Muscle of leg (tissue), 11 donors: ENCODE measurements around the gene ADGRD1. TPM values are rescaled to one million over a fixed set of nuclear protein-coding genes. Genes with fewer than 3 reads are reported as not detected.

Experiments
- DNase-seq: peaks from one replicate; pipeline ENCODE4 v3.0.0; 2013
- H3K27ac ChIP-seq: one replicate; pipeline ENCODE4 v1.5.1; 2013; ENCODE audit warnings: mild to moderate bottlenecking, low read length, control low read depth
- H3K27me3 ChIP-seq: one replicate; pipeline ENCODE4 v1.6.1; 2013; ENCODE audit warnings: low read length; ENCODE audit not compliant: control insufficient read depth, insufficient read depth
- H3K36me3 ChIP-seq: one replicate; pipeline ENCODE4 v1.6.1; 2013; ENCODE audit warnings: low read length; ENCODE audit not compliant: control insufficient read depth, insufficient read depth
- H3K4me1 ChIP-seq: one replicate; pipeline ENCODE4 v1.6.1; 2013; ENCODE audit warnings: low read length; ENCODE audit not compliant: control insufficient read depth, insufficient read depth
- H3K4me3 ChIP-seq: one replicate; pipeline ENCODE4 v1.5.1; 2013; ENCODE audit warnings: low read length, control low read depth
- H3K9me3 ChIP-seq: replicated peaks from 2 replicates; pipeline ENCODE4 v1.6.1; 2013; ENCODE audit warnings: low read depth, low read length; ENCODE audit not compliant: control insufficient read depth
- WGBS: methylation state at CpG from one replicate; pipeline ENCODE4 v1.1.5; 2013; ENCODE audit warnings: missing lambda C conversion rate; ENCODE audit not compliant: insufficient coverage; 5-methylcytosine and 5-hydroxymethylcytosine counted together
- polyA plus RNA-seq, 8 donors: library from polyadenylated mRNA; unstranded; fragments of 120-200 nt; gene quantifications; one replicate each; pipeline versions ENCODE4 v1.2.1 to v1.2.3, GENCODE V29; 2013; ENCODE audit warnings: inconsistent platforms in 1 of 8, low replicate concordance in 1 of 8; ENCODE audit not compliant: insufficient read length in 8 of 8, insufficient read depth in 1 of 8
- total RNA-seq: library from RNA; stranded (reverse); fragments of 120-200 nt; gene quantifications from one replicate; pipeline ENCODE4 v1.2.4, GENCODE V29; 2013

The ADGRD1 gene
- total and polyA plus RNA-seq, 9 donors: 4.9 to 14.7 (median 10.6) TPM

GRCh38 chr12:131187602-131188001 is 233.9 kb downstream of the ADGRD1 start:
- H3K27ac ChIP-seq: no peak overlapping the region
- no peak overlapping the region for H3K4me3 ChIP-seq
- peaks cover 3% of the 10 kb centered on the region for H3K9me3 ChIP-seq
- no peak for DNase-seq
- no peaks in the 10 kb centered on the region for H3K4me1 ChIP-seq
- no CpG with 5 or more reads among the region's 1 CpG for WGBS
- H3K36me3 ChIP-seq: no peaks in the 10 kb centered on the region
- H3K27me3 ChIP-seq: peaks cover 3% of the 10 kb centered on the region

- no peak overlapping the region for H3K4me3 ChIP-seq
- WGBS: 87% methylated on average over 4 of the region's 6 CpGs
- peaks cover 3% of the 10 kb centered on the region for H3K9me3 ChIP-seq
- H3K4me1 ChIP-seq: no peaks in the 10 kb centered on the region
- H3K27ac ChIP-seq: no peak overlapping the region
- H3K36me3 ChIP-seq: no peaks in the 10 kb centered on the region
- peaks cover 8% of the 10 kb centered on the region for H3K27me3 ChIP-seq
- no peak for DNase-seq
Measured at GRCh38 chr12:131188131-131189050, 234.7 kb downstream of the ADGRD1 start.

DNA sequence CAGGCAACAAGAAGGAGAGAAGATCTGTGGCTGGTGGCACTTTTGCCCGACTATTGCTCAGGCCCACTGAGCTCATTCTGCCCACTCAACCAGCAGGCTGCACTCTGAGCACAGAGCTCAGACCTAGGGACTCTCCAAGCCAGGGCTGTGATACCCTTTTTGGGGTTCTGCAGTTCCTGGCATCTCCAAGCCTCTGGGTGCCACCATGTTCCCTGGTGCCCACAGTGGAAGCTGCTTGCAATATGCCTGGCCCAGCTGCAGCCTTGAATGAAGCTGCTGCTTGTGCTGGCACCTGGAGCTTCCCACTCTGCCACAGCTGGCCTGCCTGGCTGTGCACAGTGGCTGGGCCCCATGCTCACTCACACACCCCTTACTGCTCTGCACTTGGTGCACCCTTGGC is 236.1 kb downstream of the ADGRD1 start:
- H3K9me3 ChIP-seq: no peaks in the 10 kb centered on the region
- H3K27ac ChIP-seq: no peak overlapping the region
- no peak for DNase-seq
- WGBS: no CpG with 5 or more reads among the region's 1 CpG
- H3K36me3 ChIP-seq: no peaks in the 10 kb centered on the region
- H3K4me3 ChIP-seq: no peak overlapping the region
- H3K4me1 ChIP-seq: no peaks in the 10 kb centered on the region
- peaks cover 8% of the 10 kb centered on the region for H3K27me3 ChIP-seq

DNA sequence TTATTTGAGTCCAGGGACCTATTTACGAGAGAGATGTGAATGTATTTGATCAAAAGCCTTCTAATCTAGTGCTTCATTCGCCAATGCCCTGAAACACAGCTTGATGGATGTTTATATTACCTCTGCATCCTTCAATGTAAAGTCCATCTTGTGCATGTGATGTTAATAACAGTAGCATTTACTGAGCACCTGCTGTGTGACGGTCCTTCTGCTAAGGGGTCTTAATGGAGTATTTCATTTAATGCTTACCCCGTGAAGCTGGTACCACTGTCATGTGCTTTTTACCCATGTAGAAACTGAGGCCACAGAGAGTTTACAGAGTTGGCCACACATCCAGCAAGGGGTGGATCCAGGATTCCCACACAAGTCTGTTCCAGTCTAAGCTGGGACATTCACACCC is 237.3 kb downstream of the ADGRD1 start:
- no peak for DNase-seq
- Histone ChIP-seq H3K27me3 (peaks cover 8% of the 10 kb centered on the region), H3K36me3 (no peaks in the 10 kb centered on the region), H3K4me3 (no peak overlapping the region), H3K27ac (no peak overlapping the region), H3K9me3 (no peaks in the 10 kb centered on the region), H3K4me1 (no peaks in the 10 kb centered on the region)
- 60% methylated on average over 1 of the region's 4 CpGs for WGBS

Other genes with a start within 250 kb of the ADGRD1 start
- gene RIMBP2, start 237.6 kb upstream of the ADGRD1 start, total RNA-seq: 2.0 TPM
- 1 to 10 TPM in 3 of 8 donors, under 1 TPM in 5; 0.46 to 2.1 (median 0.82) TPM for gene RIMBP2, start 237.6 kb upstream of the ADGRD1 start, polyA plus RNA-seq
- 17.9 TPM for gene STX2, start 114.7 kb upstream of the ADGRD1 start, total RNA-seq
- gene STX2, start 114.7 kb upstream of the ADGRD1 start, polyA plus RNA-seq: 10 to 100 TPM; 14.6 to 24.7 (median 18.0) TPM
- gene RAN, start 81.8 kb upstream of the ADGRD1 start, total RNA-seq: 422 TPM
- 100 to 1,000 TPM; 370 to 512 (median 415) TPM for gene RAN, start 81.8 kb upstream of the ADGRD1 start, polyA plus RNA-seq